GM18909 (cell line): ENCODE data around the gene TRIM22.
A peak's percentile ranks its signal among the peaks of the same experiment; 100 is the strongest.
"Not testable (repeated sequence)": the region's sequence is repeated elsewhere in the genome, so short reads cannot be mapped to it uniquely, and the experiment has no call there.

Experiments used
- ATAC-seq: cut with Tn5 transposase; IDR thresholded peaks from one replicate; pipeline ENCODE4 v1.9.1; 2021; ENCODE audit warnings: mild to moderate bottlenecking; ENCODE audit not compliant: unreplicated experiment, poor library complexity

The TRIM22 gene

GRCh38 chr11:5690216-5690615 lies 626 bp downstream of the TRIM22 start:
- no peak for ATAC-seq

GRCh38 chr11:5690736-5691135 lies 1.1 kb downstream of the TRIM22 start:
- ATAC-seq, result no peak

GRCh38 chr11:5691238-5691963 lies 1.8 kb downstream of the TRIM22 start:
- not testable (repeated sequence) for ATAC-seq

GRCh38 chr11:5691964-5692361 lies 2.4 kb downstream of the TRIM22 start:
- ATAC-seq, result no peak

- no peak for ATAC-seq
These were observed 5.1 kb downstream of the TRIM22 start for GRCh38 chr11:5694642-5695041.

- ATAC-seq, result no peak
These were observed 6.0 kb downstream of the TRIM22 start for GRCh38 chr11:5695580-5695979.

- no peak for ATAC-seq
These were observed 6.6 kb downstream of the TRIM22 start for GRCh38 chr11:5696210-5696609.

GRCh38 chr11:5698281-5698680 lies 8.7 kb downstream of the TRIM22 start:
- ATAC-seq, result no peak

- no peak for ATAC-seq
These were observed 10.9 kb downstream of the TRIM22 start for GRCh38 chr11:5700421-5701054.

GRCh38 chr11:5701055-5701577 lies 11.5 kb downstream of the TRIM22 start:
- ATAC-seq, result no peak

GRCh38 chr11:5703741-5704536 lies 14.3 kb downstream of the TRIM22 start:
- peak; percentile 91 for ATAC-seq

- ATAC-seq, result no peak
These were observed 16.1 kb downstream of the TRIM22 start for GRCh38 chr11:5705688-5706087.

GRCh38 chr11:5712507-5712906 lies 22.9 kb downstream of the TRIM22 start:
- ATAC-seq, result no peak

GRCh38 chr11:5713695-5714094 lies 24.1 kb downstream of the TRIM22 start:
- ATAC-seq, result no peak

- not testable (repeated sequence) for ATAC-seq
These were observed 26.9 kb downstream of the TRIM22 start for GRCh38 chr11:5716518-5716917.

- ATAC-seq, result no peak
These were observed 30.3 kb downstream of the TRIM22 start for GRCh38 chr11:5719703-5720495.

GRCh38 chr11:5722622-5723021 lies 33.0 kb downstream of the TRIM22 start:
- ATAC-seq, result no peak

- no peak for ATAC-seq
These were observed 36.8 kb downstream of the TRIM22 start for GRCh38 chr11:5726351-5726750.

GRCh38 chr11:5727691-5728090 lies 38.1 kb downstream of the TRIM22 start:
- ATAC-seq, result no peak

- no peak for ATAC-seq
These were observed 46.8 kb downstream of the TRIM22 start, which contains the start of gene OR56B1 for GRCh38 chr11:5736396-5736795. Gene OR56B1 (plus strand): TSS chr11:5736448. CDS start chr11:5736517, 69 bp downstream.
